Measurements from ENCODE around the gene OLFM2.
A peak's percentile ranks its signal among the peaks of the same experiment; 100 is the strongest.
"Not testable (repeated sequence)": the region's sequence is repeated elsewhere in the genome, so short reads cannot be mapped to it uniquely, and the experiment has no call there.

OLFM2 gene

GRCh38 chr19:9860407-9860806 is 75.9 kb downstream of the OLFM2 start:
- DNase-seq = no peak

- DNase-seq = no peak
These were observed 77.5 kb downstream of the OLFM2 start for GRCh38 chr19:9858766-9859165.

- peak in 2 of 3 donors; percentile 22 to 28 for DNase-seq
These were observed 78.2 kb downstream of the OLFM2 start for GRCh38 chr19:9857920-9858746.

- no peak for DNase-seq
These were observed 79.1 kb downstream of the OLFM2 start for GRCh38 chr19:9857076-9857721.

- no peak for DNase-seq
These were observed 79.7 kb downstream of the OLFM2 start for GRCh38 chr19:9856609-9857008.

GRCh38 chr19:9854282-9854846 is 82.0 kb downstream of the OLFM2 start:
- no peak for DNase-seq

GRCh38 chr19:9850235-9850959 is 85.9 kb downstream of the OLFM2 start:
- no peak for DNase-seq

GRCh38 chr19:9849791-9850190 is 86.5 kb downstream of the OLFM2 start:
- no peak for DNase-seq

- DNase-seq = no peak
These were observed 87.6 kb downstream of the OLFM2 start for GRCh38 chr19:9848762-9849161.

GRCh38 chr19:9848060-9848459 is 88.3 kb downstream of the OLFM2 start:
- DNase-seq = peak in 2 of 3 donors; percentile 5 to 33

GRCh38 chr19:9847087-9847671 is 89.1 kb downstream of the OLFM2 start:
- peak; percentile 25 to 41 (median 41) for DNase-seq

GRCh38 chr19:9843626-9844273 is 92.6 kb downstream of the OLFM2 start:
- not testable (repeated sequence) for DNase-seq

- no peak for DNase-seq
These were observed 93.3 kb downstream of the OLFM2 start for GRCh38 chr19:9842834-9843625.

- no peak for DNase-seq
These were observed 96.9 kb downstream of the OLFM2 start for GRCh38 chr19:9839415-9839814.

GRCh38 chr19:9838324-9838723 is 98.0 kb downstream of the OLFM2 start:
- no peak for DNase-seq

- DNase-seq = peak in 1 of 3 donors; percentile 22
These were observed 100.3 kb downstream of the OLFM2 start for GRCh38 chr19:9836021-9836420.

- no peak for DNase-seq
These were observed 100.8 kb downstream of the OLFM2 start for GRCh38 chr19:9835507-9835949.

GRCh38 chr19:9834726-9835506 is 101.4 kb downstream of the OLFM2 start, which contains the start of gene PIN1:
PIN1 (plus strand) TSS chr19:9835318; CDS start chr19:9835345, 27 bp downstream.
- DNase-seq = peak; percentile 100

- no peak for DNase-seq
These were observed 102.0 kb downstream of the OLFM2 start for GRCh38 chr19:9834307-9834725.

GRCh38 chr19:9828551-9829063 is 107.7 kb downstream of the OLFM2 start:
- DNase-seq = no peak
